Posterior vena cava (tissue), 2 donors: ENCODE measurements around the gene CAPS. TPM values are rescaled to one million over a fixed set of nuclear protein-coding genes. Genes with fewer than 3 reads are reported as not detected.

ENCODE experiments used
- DNase-seq: peaks from one replicate; pipeline ENCODE4 v3.0.0-alpha.2; 2020; ENCODE audit warnings: low spot score
- intact Hi-C, 2 donors: fragments of 100-400 bp; cut with DNase I; formaldehyde crosslinking; loops; one replicate each; pipeline versions ENCODE4 v1.14.1 to v1.14.2; 2022 to 2023
- total RNA-seq, 2 donors: library from RNA; stranded (reverse); fragmentation: NEBNext Ultra II Directional; extraction: Animal tissue kit (Norgen Biotek cat#: 25700); gene quantifications; one replicate each; pipeline ENCODE4 v1.2.1, GENCODE V29; 2021
- donor health status: DM: yes; HTN: yes; CAD: no.
- donor health status: DM: yes; HTN: yes; CAD: no.

The CAPS gene
- total RNA-seq, 2 donors from 2014 or later: 3.8 to 8.5 TPM

DNA sequence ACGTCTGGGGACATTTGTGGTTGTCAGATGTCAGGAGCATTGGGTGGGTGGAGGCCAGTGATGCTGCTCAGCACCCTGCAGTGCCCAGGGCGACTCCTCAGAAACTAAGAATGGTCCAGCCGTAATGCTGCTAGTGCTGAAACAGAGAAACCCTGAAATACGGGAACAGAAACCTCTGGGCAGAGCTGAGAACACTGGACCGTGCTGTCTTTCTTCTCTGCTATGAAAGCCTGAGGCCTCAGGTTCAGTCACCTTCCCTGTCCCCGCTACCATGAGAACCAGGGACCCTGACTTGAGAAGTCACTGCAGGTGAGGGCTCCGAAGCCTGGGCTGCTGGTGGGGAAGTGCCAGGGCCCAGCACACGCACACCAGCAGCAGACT is 13.4 kb downstream of the CAPS start:
- no peak for DNase-seq
- intact Hi-C loops: no loop called here

DNA sequence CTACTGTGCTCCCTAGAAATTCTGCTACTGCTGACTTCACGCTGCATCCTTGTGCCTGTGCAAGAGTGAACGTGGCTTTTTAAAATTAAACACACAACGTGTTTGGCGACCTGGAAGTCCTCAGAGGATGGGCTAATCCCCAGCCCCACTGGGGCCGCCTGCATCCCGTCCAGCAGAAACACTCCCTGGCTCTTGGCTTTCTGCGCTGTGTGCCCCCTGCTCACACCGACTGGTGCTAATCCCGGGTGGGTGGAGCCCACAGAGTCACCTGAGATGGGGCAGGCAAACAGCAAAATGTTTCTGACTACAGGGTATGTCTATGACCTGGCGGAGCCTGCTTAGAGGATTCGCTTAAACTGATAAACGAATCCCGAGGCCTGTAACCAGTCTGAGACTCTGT is 15.1 kb downstream of the CAPS start:
- intact Hi-C loops: no loop called here

DNA sequence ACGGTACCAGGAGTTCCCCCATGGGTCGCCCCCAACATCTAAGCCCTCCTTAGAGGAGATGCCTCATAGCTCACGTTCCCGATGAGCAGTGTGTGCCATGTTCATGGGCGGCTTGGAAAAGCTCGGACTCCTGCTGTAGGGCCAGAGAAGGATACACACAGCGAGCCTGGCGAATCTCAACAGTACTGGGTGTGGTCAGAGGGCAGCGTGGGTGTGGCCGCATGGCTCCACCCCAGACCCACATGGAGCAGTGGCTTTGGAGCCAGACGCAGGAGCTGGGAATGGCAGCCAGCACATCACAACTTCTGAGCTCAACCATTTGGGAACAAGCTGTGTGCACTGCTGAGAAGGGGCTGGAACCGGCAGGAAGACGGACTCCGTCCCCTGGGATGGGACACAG is 15.6 kb downstream of the CAPS start:
- no peak for DNase-seq
- intact Hi-C loops: no loop called here

More for the DNA sequence above, 15.1 kb downstream of the CAPS start:
- DNase-seq: no peak

DNA sequence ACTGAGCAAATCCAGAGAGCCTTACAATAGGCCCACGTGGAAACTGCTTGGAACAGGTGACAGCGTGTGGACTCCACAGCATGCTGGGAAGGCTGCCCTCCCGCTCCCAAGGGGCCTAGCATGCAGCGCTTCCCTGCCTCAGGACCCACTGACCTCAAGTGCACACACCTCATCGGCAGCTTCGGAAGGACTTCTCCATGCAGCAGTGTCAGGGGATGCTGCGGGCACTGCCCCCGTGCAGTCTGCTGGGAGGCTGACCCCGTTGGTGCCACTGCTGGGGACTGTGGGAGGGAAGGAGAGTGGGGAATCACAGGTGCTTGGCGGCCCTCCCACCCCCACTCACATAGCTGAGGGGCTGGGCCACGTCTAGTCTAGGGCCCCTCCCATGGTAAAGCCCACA is 17.2 kb downstream of the CAPS start:
- intact Hi-C loops: no loop called here
- no peak for DNase-seq

DNA sequence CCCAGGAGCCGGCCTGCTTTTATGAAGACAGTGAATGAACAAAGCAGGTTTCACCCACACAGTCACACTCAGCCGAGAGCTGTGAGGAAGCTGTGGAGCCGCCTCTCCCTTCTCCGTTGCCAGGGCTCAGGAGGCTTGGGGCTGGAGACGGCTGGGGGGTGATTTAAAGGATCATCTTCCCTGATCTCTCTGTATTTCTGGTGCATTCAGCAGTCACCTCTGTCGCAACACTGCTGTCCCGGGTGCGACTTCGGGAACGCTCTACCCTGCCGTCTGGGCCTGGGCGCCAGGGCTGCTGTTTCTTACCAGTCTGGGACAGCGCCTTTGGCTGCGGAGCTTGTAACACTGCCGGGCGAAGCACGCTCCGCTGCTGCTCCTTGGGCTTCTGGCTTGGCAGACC is 18.1 kb downstream of the CAPS start:
- no peak for DNase-seq
- intact Hi-C loops: no loop called here

DNA sequence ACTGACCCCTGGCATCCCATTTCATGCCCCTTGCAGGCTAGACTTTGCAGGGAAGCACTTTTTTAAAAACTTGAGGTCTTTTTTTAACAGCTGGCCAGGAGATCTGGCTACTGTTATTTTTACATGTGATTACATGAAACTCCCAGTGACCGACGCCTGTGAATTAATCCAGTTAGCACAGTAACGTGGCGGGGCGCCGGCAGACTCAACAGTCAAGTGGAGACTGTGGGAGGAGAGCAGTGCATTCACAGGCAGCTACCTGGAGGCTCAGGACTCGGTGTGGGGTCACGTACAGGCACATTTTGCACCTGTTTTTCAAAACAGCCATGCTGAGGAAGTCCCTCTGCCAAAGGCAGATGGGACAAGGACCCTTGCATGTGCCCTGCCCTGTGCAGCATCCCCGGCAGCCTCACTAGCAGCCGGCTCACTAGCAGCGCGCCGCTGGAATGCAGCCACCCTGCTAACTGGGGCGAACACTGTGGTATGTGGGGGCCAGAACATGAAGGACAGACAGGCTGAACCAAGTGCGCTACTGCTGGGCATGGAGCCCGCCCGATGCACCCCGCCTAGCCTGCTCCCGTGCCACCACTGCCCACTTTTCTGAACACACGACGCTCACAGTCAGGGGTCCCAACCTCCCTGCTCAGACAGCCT is 18.7 kb downstream of the CAPS start:
- intact Hi-C loops: no loop called here
- no peak for DNase-seq

DNA sequence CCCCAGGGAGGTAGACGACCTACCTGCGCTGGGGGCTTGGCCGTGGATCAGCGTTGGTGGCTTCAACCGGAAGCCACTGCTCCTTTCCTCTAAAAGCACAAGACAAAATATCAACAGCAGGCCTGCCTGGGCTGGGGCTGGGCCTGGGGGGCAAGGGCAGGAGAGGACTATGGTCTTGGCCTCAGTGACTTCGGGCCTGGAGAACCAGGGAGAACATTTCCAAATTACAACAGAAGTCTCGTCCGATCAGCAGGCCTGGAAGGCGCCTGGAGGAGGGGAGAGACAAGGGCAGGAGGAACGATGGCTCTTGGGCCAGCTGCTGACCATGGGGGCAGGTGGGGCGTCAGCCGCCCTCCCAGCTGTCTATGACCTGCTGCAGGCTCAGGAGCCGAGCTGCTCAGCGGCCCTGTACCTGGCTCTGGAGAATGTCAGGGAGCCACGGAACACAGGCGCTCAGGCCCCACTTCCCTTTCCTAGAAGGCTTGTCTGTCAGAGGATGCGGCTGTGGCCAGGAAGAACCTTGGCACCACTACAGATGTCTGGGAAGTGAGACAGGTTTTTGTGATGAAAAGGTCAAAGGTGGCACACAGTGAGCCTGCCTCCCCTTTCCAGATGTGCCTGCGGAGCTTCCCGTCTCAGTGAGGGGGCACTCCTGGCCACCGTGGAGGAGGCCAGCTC is 19.5 kb downstream of the CAPS start:
- no peak for DNase-seq
- intact Hi-C loops: no loop called here

DNA sequence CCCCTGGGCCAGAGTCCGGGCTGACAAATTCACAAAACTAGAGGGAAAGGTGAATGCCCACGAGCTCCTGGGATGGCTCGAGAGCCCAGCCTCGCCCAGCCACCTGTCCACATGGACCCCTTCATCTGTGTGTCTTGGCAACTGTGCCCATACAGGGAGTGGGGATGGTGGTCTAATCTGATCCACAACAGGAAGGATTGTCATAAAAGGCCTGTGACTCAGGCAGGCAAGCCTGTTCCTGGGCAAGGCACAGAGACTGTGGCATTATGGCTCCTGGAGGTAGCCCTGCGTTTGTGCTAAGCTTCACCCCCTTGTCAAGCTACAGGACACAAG is 20.0 kb downstream of the CAPS start:
- intact Hi-C loops: no loop called here
- no peak for DNase-seq

DNA sequence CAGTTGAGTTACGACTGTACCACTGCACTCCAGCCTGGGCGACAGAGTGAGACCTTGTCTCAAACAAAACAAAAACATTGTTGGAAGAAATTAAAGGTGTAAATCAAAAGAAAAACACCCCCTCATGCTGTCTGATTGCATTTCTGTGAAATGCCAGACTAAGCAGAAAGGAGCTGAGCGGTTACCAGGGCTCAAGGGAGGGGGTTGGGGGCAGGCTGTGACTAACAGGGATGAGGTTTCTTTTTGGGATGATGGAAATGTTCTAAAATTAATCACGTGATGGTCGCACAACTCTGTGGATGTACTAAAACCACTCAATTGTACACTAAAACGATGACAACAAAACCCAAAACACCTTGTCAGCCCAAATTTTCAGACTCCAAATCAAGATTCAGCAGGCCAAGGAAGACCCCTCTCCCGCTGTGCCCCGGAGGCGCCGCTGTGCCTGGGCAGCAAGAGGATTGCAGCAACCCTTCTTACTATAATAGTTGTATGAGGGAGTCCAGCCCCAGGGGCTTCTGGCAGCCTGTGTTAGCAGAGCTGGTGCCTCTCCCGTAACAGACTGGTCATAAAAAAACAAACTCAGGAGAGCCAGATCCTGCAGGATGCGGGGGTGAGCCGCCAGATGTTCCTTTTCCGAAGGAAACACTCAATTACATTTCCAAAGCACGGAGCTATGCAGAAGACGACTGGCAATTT is 20.9 kb downstream of the CAPS start:
- intact Hi-C loops: no loop called here
- no peak for DNase-seq

DNA sequence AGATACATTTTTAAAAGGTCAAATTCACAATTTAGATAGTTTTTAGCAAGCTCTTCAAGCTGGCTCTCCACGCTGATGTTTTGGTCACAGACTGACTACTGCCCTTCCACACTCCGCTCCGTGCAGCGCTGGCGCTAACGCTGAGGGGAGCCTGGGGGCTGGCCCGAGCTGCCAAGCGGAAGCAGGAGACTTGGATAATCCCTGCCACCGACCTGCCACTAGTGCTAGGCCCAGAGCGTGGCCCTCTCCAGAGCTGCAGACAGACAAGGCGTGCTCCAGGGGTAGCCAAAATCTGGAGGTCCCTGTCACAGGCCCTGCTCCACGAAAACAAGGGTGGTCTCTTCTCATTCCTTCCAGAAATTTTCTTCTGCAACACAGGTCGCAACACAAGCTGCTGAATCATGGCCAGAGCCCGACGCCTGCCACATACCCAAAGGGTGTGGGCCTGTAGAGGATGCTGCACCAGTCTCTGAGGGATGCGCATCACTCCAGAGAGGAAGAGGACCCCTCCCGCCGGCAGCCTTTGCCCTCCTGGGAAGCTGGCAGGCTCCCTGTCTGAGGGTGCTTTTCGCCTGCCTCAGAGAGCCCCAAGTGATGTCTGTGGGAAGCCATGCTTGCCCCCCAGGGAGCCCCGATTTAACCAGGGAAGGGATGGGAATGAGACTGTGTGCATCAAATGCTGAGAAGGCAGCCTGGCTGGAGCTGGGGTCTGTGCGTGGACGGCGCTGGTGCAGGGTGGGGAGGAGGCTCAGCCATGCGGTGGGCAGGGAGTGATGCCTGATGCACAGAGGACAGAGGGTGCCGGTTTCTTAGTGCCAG is 21.6 kb downstream of the CAPS start:
- intact Hi-C loops: no loop called here
- DNase-seq: no peak

DNA sequence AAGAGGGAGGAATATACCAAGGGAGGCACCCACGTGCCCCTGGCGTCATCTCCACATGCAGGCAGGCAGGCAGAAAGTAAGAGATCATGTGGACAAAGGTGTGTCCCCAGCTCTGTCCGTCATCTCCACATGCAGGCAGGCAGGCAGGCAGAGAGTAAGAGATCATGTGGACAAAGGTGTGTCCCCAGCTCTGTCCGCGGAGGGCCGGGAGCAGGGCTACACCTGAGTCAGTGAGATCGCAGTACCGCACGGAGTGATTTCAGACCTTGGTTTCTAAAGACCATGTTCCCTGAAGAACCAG is 22.2 kb downstream of the CAPS start:
- intact Hi-C loops: no loop called here
- DNase-seq: no peak

DNA sequence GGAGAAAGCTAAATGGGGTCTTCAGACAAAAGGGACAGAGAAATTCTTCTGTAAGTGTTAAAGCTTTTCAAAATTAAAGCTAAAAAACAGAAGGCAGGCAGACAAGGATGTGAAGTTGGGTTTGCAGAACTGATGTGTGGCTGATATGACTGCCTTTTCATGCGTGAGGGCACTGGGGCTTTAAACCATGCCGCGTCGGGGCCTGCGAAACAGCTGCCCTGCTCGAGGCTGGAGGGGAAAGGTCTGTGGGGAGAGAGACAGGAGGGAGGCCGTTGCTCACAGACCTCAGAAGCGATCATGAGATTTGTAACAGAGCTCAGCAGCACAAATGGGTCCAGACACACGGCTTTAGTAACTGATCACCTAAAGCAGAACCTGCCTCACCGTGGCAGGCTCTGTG is 23.5 kb downstream of the CAPS start:
- DNase-seq: no peak
- intact Hi-C loops: no loop called here

DNA sequence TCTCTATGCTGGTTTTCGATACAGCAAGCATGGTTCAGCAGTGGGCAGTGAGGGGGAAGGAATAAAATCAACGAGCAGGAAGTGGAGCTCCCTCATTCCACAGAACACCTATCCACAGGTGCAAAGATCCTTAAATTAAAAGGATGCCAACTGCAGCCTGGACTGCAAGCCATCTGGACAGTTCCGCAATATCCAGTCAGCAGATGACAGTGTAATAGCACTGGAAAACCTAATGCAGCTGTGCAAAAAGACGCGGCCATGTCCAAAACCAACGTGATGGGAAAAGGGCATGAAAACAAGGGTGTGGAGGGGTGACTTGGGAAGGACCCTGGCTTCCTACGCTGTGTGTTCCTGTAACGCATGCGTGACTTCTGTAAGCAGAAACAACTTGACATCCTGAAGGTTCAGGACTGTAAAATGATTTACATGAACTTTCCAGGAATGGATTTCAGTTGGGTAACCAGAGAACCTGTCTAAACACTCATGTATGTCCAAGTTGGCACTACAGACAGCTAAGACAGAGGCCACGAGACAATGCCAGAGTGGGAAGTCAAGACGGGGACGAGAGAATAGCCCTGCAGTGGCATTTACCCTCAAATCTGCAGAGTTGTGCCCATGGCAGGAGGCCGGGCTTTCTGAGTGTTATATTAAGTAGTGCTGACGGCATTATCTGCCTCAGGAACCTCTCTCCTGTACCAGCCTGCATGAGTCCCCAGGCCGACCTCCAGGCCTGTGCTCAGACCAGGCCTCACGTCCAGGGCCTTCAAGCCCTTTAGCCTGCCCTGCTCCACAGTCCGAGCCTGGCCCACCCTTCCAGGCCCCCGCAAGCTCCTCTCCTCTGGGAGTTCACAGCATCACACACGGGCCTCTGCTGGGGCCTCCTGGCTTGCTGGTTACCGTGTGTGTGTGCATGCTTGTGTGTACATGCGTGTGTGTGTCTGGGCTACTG is 26.5 kb downstream of the CAPS start:
- intact Hi-C loops: no loop called here
- DNase-seq: no peak

DNA sequence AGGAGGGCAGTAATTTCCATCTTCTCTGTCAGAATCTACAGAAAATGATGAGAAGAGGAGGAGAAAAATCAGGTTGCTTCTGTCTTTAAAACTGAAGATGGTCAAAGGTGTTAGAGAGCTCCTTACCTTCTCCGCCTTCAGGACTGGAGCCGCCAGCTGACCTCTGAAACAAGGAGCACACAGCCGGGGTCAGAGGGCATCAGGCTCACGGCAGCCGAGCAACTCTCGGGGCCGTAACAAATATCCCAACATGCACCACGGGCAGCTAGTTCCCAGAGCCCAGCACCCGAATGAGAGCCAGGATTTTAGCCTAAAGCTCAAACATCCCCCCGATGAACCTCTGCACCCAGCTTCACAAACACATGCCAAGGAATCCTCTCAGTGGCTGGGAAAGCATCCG is 27.6 kb downstream of the CAPS start:
- DNase-seq: no peak

DNA sequence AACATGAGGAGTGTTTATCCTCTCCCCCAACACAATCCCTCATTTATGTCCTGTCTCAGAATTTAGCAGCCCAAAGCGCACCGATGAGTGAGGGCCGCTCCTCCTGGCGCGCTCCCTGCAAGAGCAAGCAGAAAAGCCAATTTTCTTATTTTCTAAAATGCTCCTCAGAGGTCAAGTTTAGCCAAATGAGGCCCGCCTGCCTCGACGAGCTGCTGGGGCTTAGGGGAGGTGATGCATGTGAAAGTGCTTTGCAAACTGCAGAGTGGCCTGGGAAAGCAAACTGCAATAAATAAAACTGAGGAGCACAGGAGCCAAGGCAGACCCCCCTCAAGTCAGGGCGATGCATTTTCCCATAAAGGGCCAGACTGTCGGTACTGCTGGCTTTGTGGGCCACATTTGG is 29.0 kb downstream of the CAPS start:
- no peak for DNase-seq
- intact Hi-C loops: no loop called here

More for the DNA sequence above, 27.6 kb downstream of the CAPS start:
- intact Hi-C loops: no loop called here

DNA sequence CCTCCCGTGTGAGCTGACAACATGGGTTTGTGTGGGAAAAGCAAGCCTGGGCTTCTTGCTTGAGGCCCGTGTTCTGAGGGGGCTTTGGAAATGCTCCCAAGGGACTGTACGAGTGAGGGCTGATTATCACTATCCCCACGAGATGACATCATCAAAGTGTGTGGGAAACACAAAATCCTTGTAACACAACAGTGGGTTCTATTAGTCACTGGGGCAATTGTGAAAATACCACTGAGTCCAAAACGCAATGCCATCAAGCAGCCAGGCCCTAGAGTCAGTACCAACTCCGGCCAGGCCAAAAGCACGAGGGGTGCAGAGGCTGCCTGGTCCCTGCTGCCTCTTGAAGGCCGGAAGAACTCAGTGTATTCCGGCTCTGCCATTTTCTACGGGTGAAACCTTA is 29.6 kb downstream of the CAPS start:
- DNase-seq: no peak
- intact Hi-C loops: no loop called here

DNA sequence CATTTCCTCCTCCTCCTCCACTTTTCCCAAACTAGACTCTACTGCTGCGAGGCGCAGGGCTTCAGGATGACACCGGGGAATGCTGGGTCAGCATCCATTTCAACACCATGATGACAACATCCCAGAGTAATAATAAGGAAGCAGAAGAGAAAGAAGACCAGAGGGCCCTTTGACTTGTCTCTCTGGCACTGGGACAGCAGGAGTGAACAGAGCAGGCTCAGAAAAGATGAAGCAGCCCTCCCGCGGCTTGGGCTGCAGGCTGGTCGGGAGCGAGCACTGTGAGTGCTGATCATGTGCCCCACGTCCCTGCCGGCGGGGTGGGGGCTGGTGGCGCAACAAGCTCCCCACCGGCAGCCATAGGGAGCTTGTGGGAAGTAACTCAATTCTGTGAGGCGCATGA is 33.4 kb downstream of the CAPS start:
- peak; percentile 91 for DNase-seq
- intact Hi-C loops: no loop called here

DNA sequence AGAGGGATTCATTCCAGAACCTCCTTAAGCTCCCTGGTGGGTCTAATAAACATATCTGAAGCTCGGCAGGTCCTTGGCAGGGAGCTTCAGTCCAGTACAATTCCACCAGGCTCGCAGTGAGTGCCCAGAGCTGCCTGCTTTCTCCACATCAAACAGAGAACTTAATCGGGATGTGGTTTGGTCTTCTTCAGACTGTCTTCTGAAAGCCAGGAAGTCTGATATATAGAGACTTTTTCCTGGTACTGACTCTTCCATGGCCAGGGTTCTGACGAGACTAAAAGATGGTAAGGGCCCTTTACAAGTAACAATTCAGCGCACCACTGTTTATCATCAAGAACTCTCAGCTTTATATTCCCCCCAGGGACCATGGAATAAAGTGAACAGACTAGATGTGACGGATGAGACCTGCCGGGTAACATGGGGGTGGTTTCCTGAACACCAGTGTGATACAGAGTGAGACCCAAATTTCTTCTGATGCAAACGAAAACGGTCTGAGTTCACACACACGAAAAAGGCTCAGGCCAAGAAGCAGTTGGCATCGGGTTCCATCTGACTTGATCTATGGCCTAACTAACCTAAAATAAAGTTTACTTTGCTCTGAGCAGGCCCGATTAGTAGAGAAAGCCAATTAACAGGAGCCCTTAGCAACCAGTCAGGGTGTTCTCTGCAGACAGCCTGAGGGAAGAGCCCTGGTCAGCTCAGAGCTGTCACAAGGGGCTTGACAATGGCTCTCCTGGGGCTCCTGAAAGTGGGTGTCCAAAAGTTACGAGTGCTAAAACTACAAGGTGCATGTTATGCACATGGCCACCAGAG is 34.9 kb downstream of the CAPS start:
- intact Hi-C loops: no loop called here
- no peak for DNase-seq
